WTC11 (cell line): Measurements from ENCODE around the gene ACYP2. TPM values are rescaled to one million over a fixed set of nuclear protein-coding genes. Genes with fewer than 3 reads are reported as not detected.

Source experiments
- ATAC-seq: fragments of 200-7000 bp; cut with Tn5 transposase; 2 replicates; pipeline ENCODE4 v1.10.0; 2021; ENCODE audit warnings: mild to moderate bottlenecking, moderate library complexity
- CTCF ChIA-PET: fragments of 300-600 bp; sonication (Branson Sonifier 250); formaldehyde crosslinking; loops from one replicate; lab custom pipeline; 2021; ENCODE audit warnings: antibody characterized with exemption; lab: Charles Lee
- POLR2A ChIA-PET: fragments of 350-600 bp; sonication (Branson Sonifier 250); formaldehyde crosslinking; loops from one replicate; lab custom pipeline; 2021; ENCODE audit warnings: antibody characterized with exemption; lab: Charles Lee
- DNase-seq: peaks from one replicate; pipeline ENCODE4 v3.0.0; 2021; ENCODE audit warnings: low spot score
- H3K27ac Mint-ChIP-seq: 2 replicates; pipeline ENCODE4 v1.8.0; 2021; ENCODE audit warnings: mixed read lengths
- H3K27me3 Mint-ChIP-seq: 2 replicates; pipeline ENCODE4 v1.8.0; 2021; ENCODE audit warnings: low read depth, mild to moderate bottlenecking, moderate library complexity, mixed read lengths
- H3K36me3 Mint-ChIP-seq: 2 replicates; pipeline ENCODE4 v1.8.0; 2021; ENCODE audit warnings: mixed read lengths
- H3K4me1 Mint-ChIP-seq: 2 replicates; pipeline ENCODE4 v1.8.0; 2022; ENCODE audit warnings: mixed read lengths
- H3K4me3 Mint-ChIP-seq: 2 replicates; pipeline ENCODE4 v1.8.0; 2021; ENCODE audit warnings: mild to moderate bottlenecking, moderate library complexity, mixed read lengths
- H3K9me3 Mint-ChIP-seq: 2 replicates; pipeline ENCODE4 v1.8.0; 2021; ENCODE audit warnings: mixed read lengths
- AFF4 ChIP-seq: sonication (generic); formaldehyde crosslinking; IDR thresholded peaks from 2 replicates; pipeline ENCODE4 v1.8.1; 2023; ENCODE audit warnings: mild to moderate bottlenecking, missing genetic modification reagents, borderline replicate concordance
- ATF6 ChIP-seq: sonication (generic); formaldehyde crosslinking; IDR thresholded peaks from 2 replicates; pipeline ENCODE4 v1.8.1; 2023; ENCODE audit warnings: mild to moderate bottlenecking, missing genetic modification reagents
- CREB1 ChIP-seq: sonication (generic); formaldehyde crosslinking; IDR thresholded peaks from 2 replicates; pipeline ENCODE4 v1.8.0; 2023; ENCODE audit warnings: mild to moderate bottlenecking, missing genetic modification reagents
- E2F1 ChIP-seq: sonication (generic); formaldehyde crosslinking; IDR thresholded peaks from 2 replicates; pipeline ENCODE4 v1.8.0; 2022; ENCODE audit warnings: mild to moderate bottlenecking, missing genetic modification reagents
- E2F4 ChIP-seq: sonication (generic); formaldehyde crosslinking; IDR thresholded peaks from 2 replicates; pipeline ENCODE4 v1.8.1; 2022; ENCODE audit warnings: low read depth, mild to moderate bottlenecking, moderate library complexity, missing genetic modification reagents, borderline replicate concordance
- ESRRA ChIP-seq: sonication (generic); formaldehyde crosslinking; IDR thresholded peaks from 2 replicates; pipeline ENCODE4 v1.8.1; 2022; ENCODE audit warnings: mild to moderate bottlenecking, missing genetic modification reagents, borderline replicate concordance
- FOXK1 ChIP-seq: sonication (generic); formaldehyde crosslinking; IDR thresholded peaks from 2 replicates; pipeline ENCODE4 v1.8.0; 2022; ENCODE audit warnings: mild to moderate bottlenecking, moderate library complexity, missing genetic modification reagents
- GRHL2 ChIP-seq: fragments of 250-450 bp; sonication (Bioruptor Pico); IDR thresholded peaks from 2 replicates; pipeline ENCODE4 v1.8.0; 2022; ENCODE audit warnings: mild to moderate bottlenecking, moderate library complexity; ENCODE audit not compliant: insufficient replicate concordance, severe bottlenecking
- HMGA2 ChIP-seq: fragments of 250-450 bp; sonication (Bioruptor Pico); IDR thresholded peaks from 2 replicates; pipeline ENCODE4 v1.4.0; 2021; ENCODE audit warnings: mild to moderate bottlenecking, moderate library complexity
- MYBL2 ChIP-seq: sonication (generic); formaldehyde crosslinking; IDR thresholded peaks from 2 replicates; pipeline ENCODE4 v1.8.1; 2023; ENCODE audit warnings: mild to moderate bottlenecking, moderate library complexity, missing genetic modification reagents
- NFE2L1 ChIP-seq: sonication (generic); formaldehyde crosslinking; IDR thresholded peaks from 2 replicates; pipeline ENCODE4 v1.8.1; 2023; ENCODE audit warnings: missing genetic modification reagents
- NFYB ChIP-seq: sonication (generic); formaldehyde crosslinking; conservative IDR thresholded peaks from 2 replicates; pipeline ENCODE4 v1.8.0; 2022; ENCODE audit warnings: low read depth, missing genetic modification reagents
- NR2C2 ChIP-seq: sonication (generic); formaldehyde crosslinking; IDR thresholded peaks from 2 replicates; pipeline ENCODE4 v1.8.0; 2022; ENCODE audit warnings: mild to moderate bottlenecking, missing genetic modification reagents
- OVOL2 ChIP-seq: fragments of 250-450 bp; sonication (Bioruptor Pico); IDR thresholded peaks from 2 replicates; pipeline ENCODE4 v1.9.0; 2021; ENCODE audit warnings: mild to moderate bottlenecking, borderline replicate concordance
- TEAD4 ChIP-seq: sonication (generic); formaldehyde crosslinking; IDR thresholded peaks from 2 replicates; pipeline ENCODE4 v1.8.0; 2022; ENCODE audit warnings: mild to moderate bottlenecking, missing genetic modification reagents
- TP53 ChIP-seq: sonication (generic); formaldehyde crosslinking; IDR thresholded peaks from 2 replicates; pipeline ENCODE4 v1.8.1; 2023; ENCODE audit warnings: mild to moderate bottlenecking, missing genetic modification reagents
- USF1 ChIP-seq: sonication (generic); formaldehyde crosslinking; IDR thresholded peaks from 2 replicates; pipeline ENCODE4 v1.8.0; 2022; ENCODE audit warnings: mild to moderate bottlenecking, missing genetic modification reagents
- ZBTB21 ChIP-seq: sonication (generic); formaldehyde crosslinking; IDR thresholded peaks from 2 replicates; pipeline ENCODE4 v1.8.1; 2023; ENCODE audit warnings: mild to moderate bottlenecking, missing genetic modification reagents, borderline replicate concordance
- ZMAT4 ChIP-seq: fragments of 250-450 bp; sonication (Bioruptor Pico); IDR thresholded peaks from 2 replicates; pipeline ENCODE4 v1.9.0; 2021; ENCODE audit warnings: mild to moderate bottlenecking
- ZNF219 ChIP-seq: sonication (generic); formaldehyde crosslinking; IDR thresholded peaks from 2 replicates; pipeline ENCODE4 v1.8.0; 2023; ENCODE audit warnings: missing genetic modification reagents, mild to moderate bottlenecking, borderline replicate concordance
- total RNA-seq: library from RNA; stranded (reverse); gene quantifications from 3 replicates; pipeline ENCODE4 v1.2.3, GENCODE V29; 2021

ACYP2 gene
- total RNA-seq, 1 experiment from 2014 or later, result 4.4 TPM

GRCh38 chr2:54074606-54075341 lies 40.6 kb upstream of the ACYP2 start:
- Mint-ChIP-seq H3K4me3 (no peak overlapping the region), H3K4me1 (peaks cover 6% of the 10 kb centered on the region; the same call in 1 of the 2 replicates), H3K27me3 (no peaks in the 10 kb centered on the region), H3K27ac (no peak overlapping the region), H3K36me3 (no peaks in the 10 kb centered on the region), H3K9me3 (no peaks in the 10 kb centered on the region)
- ChIA-PET CTCF (no interaction called here), POLR2A (no interaction called here)
- no peak for ATAC-seq
- no peak for DNase-seq
- no peak for TF ChIP-seq ATF6 (CRISPR knock-in tag)
- no peak for TF ChIP-seq TEAD4 (CRISPR knock-in tag)
- no peak for TF ChIP-seq CREB1 (CRISPR knock-in tag)
- TF ChIP-seq E2F4 (CRISPR knock-in tag), result no peak
- no peak for TF ChIP-seq ZBTB21 (CRISPR knock-in tag)
- TF ChIP-seq HMGA2 (CRISPR knock-in tag), result no peak
- TF ChIP-seq OVOL2 (CRISPR knock-in tag), result no peak
- no peak for TF ChIP-seq ZMAT4 (CRISPR knock-in tag)
- no peak for TF ChIP-seq E2F1 (CRISPR knock-in tag)
- no peak for TF ChIP-seq ESRRA
- TF ChIP-seq MYBL2 (CRISPR knock-in tag), result no peak
- TF ChIP-seq FOXK1 (CRISPR knock-in tag), result no peak
- TF ChIP-seq NFE2L1 (CRISPR knock-in tag), result no peak
- no peak for TF ChIP-seq AFF4 (CRISPR knock-in tag)
- TF ChIP-seq GRHL2 (CRISPR knock-in tag), result no peak
- no peak for TF ChIP-seq NFYB (CRISPR knock-in tag)
- TF ChIP-seq ZNF219 (CRISPR knock-in tag), result no peak
- no peak for TF ChIP-seq TP53 (CRISPR knock-in tag)
- no peak for TF ChIP-seq USF1
- no peak for TF ChIP-seq NR2C2
